ENCODE measurements around the gene RHOJ. TPM values are rescaled to one million over a fixed set of nuclear protein-coding genes. Genes with fewer than 3 reads are reported as not detected.

The RHOJ gene
- total RNA-seq, 1 donor from 2014 or later: 1.9 TPM

GRCh38 chr14:63283884-63284248 is 79.6 kb downstream of the RHOJ start:
- Mint-ChIP-seq H3K4me3 (ENCODE audit: low read depth) (no peak overlapping the region), H3K9me3 (ENCODE audit: low read depth) (no peaks in the 10 kb centered on the region)
- no peak for TF ChIP-seq CTCF (IDR thresholded peaks at IDR 0.05; ENCODE audit: unreplicated experiment)

GRCh38 chr14:63286071-63286470 is 81.8 kb downstream of the RHOJ start:
- Mint-ChIP-seq H3K27ac (no peak overlapping the region), H3K4me3 (ENCODE audit: low read depth) (no peak overlapping the region), H3K4me1 (ENCODE audit: low read depth) (no peaks in the 10 kb centered on the region), H3K36me3 (ENCODE audit: insufficient read depth) (no peaks in the 10 kb centered on the region), H3K9me3 (ENCODE audit: low read depth) (no peaks in the 10 kb centered on the region), H3K27me3 (no peaks in the 10 kb centered on the region)
- TF ChIP-seq CTCF (IDR thresholded peaks at IDR 0.05; ENCODE audit: unreplicated experiment): no peak
- no peak for DNase-seq (ENCODE audit: low spot score, unreplicated experiment)

More at GRCh38 chr14:63283884-63284248, 79.6 kb downstream of the RHOJ start:
- H3K36me3 Mint-ChIP-seq (ENCODE audit: insufficient read depth): no peaks in the 10 kb centered on the region
- DNase-seq (ENCODE audit: low spot score, unreplicated experiment): no peak
- no peaks in the 10 kb centered on the region for H3K4me1 Mint-ChIP-seq (ENCODE audit: low read depth)
- H3K27me3 Mint-ChIP-seq: no peaks in the 10 kb centered on the region
- H3K27ac Mint-ChIP-seq: no peak overlapping the region

- Mint-ChIP-seq H3K9me3 (ENCODE audit: low read depth) (no peaks in the 10 kb centered on the region), H3K27ac (no peak overlapping the region), H3K27me3 (peaks cover 4% of the 10 kb centered on the region), H3K36me3 (ENCODE audit: insufficient read depth) (no peaks in the 10 kb centered on the region), H3K4me1 (ENCODE audit: low read depth) (no peaks in the 10 kb centered on the region), H3K4me3 (ENCODE audit: low read depth) (no peak overlapping the region)
- DNase-seq (ENCODE audit: low spot score, unreplicated experiment): no peak
- TF ChIP-seq CTCF (IDR thresholded peaks at IDR 0.05; ENCODE audit: unreplicated experiment): no peak
Measured at GRCh38 chr14:63287666-63288483, 83.6 kb downstream of the RHOJ start.

GRCh38 chr14:63288853-63289252 is 84.6 kb downstream of the RHOJ start:
- Mint-ChIP-seq H3K27ac (no peak overlapping the region), H3K27me3 (peaks cover 4% of the 10 kb centered on the region), H3K4me1 (ENCODE audit: low read depth) (no peaks in the 10 kb centered on the region), H3K4me3 (ENCODE audit: low read depth) (no peak overlapping the region), H3K9me3 (ENCODE audit: low read depth) (no peaks in the 10 kb centered on the region), H3K36me3 (ENCODE audit: insufficient read depth) (no peaks in the 10 kb centered on the region)
- TF ChIP-seq CTCF (IDR thresholded peaks at IDR 0.05; ENCODE audit: unreplicated experiment): no peak
- no peak for DNase-seq (ENCODE audit: low spot score, unreplicated experiment)

GRCh38 chr14:63290741-63291430 is 86.6 kb downstream of the RHOJ start:
- Mint-ChIP-seq H3K4me1 (ENCODE audit: low read depth) (no peaks in the 10 kb centered on the region), H3K9me3 (ENCODE audit: low read depth) (no peaks in the 10 kb centered on the region), H3K4me3 (ENCODE audit: low read depth) (no peak overlapping the region), H3K27me3 (peaks cover 4% of the 10 kb centered on the region), H3K36me3 (ENCODE audit: insufficient read depth) (no peaks in the 10 kb centered on the region), H3K27ac (no peak overlapping the region)
- no peak for DNase-seq (ENCODE audit: low spot score, unreplicated experiment)
- TF ChIP-seq CTCF (IDR thresholded peaks at IDR 0.05; ENCODE audit: unreplicated experiment): no peak
